Measurements from ENCODE around the gene ZNF691.
"Not testable (repeated sequence)": the region's sequence is repeated elsewhere in the genome, so short reads cannot be mapped to it uniquely, and the experiment has no call there.

Gene ZNF691

GRCh38 chr1:42853116-42853884, 6.9 kb downstream of the ZNF691 start:
- DNase-seq: no peak

GRCh38 chr1:42856554-42856953, 10.1 kb downstream of the ZNF691 start:
- DNase-seq: not testable (repeated sequence)

- not testable (repeated sequence) for DNase-seq
Measured at GRCh38 chr1:42859366-42859765, 13.0 kb downstream of the ZNF691 start.

GRCh38 chr1:42860339-42861013, 14.1 kb downstream of the ZNF691 start:
- DNase-seq: no peak

GRCh38 chr1:42861014-42861399, 14.6 kb downstream of the ZNF691 start:
- no peak for DNase-seq

- DNase-seq: no peak
Measured at GRCh38 chr1:42866549-42866948, 20.1 kb downstream of the ZNF691 start.

- DNase-seq: not testable (repeated sequence)
Measured at GRCh38 chr1:42868466-42868865, 22.1 kb downstream of the ZNF691 start.

GRCh38 chr1:42869254-42869653, 22.8 kb downstream of the ZNF691 start:
- DNase-seq: not testable (repeated sequence)

- not testable (repeated sequence) for DNase-seq
Measured at GRCh38 chr1:42869751-42870150, 23.3 kb downstream of the ZNF691 start.

- not testable (repeated sequence) for DNase-seq
Measured at GRCh38 chr1:42873108-42873507, 26.7 kb downstream of the ZNF691 start.

- no peak for DNase-seq
Measured at GRCh38 chr1:42873670-42874069, 27.3 kb downstream of the ZNF691 start.

- DNase-seq: no peak
Measured at GRCh38 chr1:42876009-42876408, 29.6 kb downstream of the ZNF691 start.

- DNase-seq: no peak
Measured at GRCh38 chr1:42877380-42877779, 31.0 kb downstream of the ZNF691 start.

GRCh38 chr1:42880384-42880783, 34.0 kb downstream of the ZNF691 start:
- no peak for DNase-seq

- no peak for DNase-seq
Measured at GRCh38 chr1:42886046-42886739, 39.8 kb downstream of the ZNF691 start.

- peak in 1 of 58 donors; percentile 20 for DNase-seq
Measured at GRCh38 chr1:42886800-42887199, 40.4 kb downstream of the ZNF691 start.

GRCh38 chr1:42887366-42887765, 41.0 kb downstream of the ZNF691 start:
- DNase-seq: no peak

GRCh38 chr1:42888013-42888633, 41.7 kb downstream of the ZNF691 start:
- no peak for DNase-seq

GRCh38 chr1:42889264-42889663, 42.9 kb downstream of the ZNF691 start:
- no peak for DNase-seq

GRCh38 chr1:42891465-42892138, 45.2 kb downstream of the ZNF691 start:
- peak in 14 of 58 donors; percentile 2 to 50 (median 16) for DNase-seq

GRCh38 chr1:42899960-42900359, 53.5 kb downstream of the ZNF691 start:
- DNase-seq: not testable (repeated sequence)
